HG03060 (cell line): ENCODE measurements around the gene CDC42EP4.
"Not testable (repeated sequence)": the region's sequence is repeated elsewhere in the genome, so short reads cannot be mapped to it uniquely, and the experiment has no call there.

Experiments used
- ATAC-seq: cut with Tn5 transposase; IDR thresholded peaks from one replicate; pipeline ENCODE4 v1.9.1; 2021; ENCODE audit warnings: low read depth, moderate number of reproducible peaks; ENCODE audit not compliant: unreplicated experiment

CDC42EP4 gene

DNA sequence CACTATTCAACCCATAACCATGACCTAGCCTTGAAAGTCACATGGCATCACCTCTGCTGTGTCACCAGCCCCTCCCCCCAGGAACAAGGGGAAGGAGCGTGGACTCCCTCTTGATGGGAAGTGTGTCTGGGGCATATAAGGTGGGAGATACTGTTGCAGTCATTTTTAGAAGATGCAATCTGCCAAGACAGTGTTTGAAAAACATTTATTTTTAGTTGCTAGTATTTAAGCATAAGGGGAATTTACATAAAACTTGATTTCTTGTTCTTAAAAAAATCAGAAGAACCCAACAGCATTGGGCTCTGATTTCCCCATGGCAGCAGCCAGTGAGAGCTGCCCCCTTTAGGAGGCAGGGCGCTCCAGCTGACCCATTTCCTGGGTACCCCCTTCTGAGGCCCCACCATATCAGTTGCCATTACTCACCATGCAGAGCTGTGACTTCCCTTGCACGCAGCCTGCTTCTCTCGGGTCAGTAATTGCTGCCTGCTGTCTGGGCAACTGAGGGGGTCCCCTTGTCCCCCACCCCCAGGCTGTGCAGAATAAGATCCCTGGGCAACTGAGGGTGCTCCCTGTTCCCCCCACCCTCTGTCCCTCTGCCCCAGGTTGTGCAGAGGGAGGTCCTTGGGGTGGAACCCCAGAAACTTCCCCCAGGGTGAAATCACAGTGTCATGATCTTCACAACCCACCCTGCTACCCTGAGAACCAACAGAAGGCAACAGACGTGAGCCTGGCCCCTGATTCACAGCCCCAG lies 11.8 kb upstream of the CDC42EP4 start:
- ATAC-seq = no peak

DNA sequence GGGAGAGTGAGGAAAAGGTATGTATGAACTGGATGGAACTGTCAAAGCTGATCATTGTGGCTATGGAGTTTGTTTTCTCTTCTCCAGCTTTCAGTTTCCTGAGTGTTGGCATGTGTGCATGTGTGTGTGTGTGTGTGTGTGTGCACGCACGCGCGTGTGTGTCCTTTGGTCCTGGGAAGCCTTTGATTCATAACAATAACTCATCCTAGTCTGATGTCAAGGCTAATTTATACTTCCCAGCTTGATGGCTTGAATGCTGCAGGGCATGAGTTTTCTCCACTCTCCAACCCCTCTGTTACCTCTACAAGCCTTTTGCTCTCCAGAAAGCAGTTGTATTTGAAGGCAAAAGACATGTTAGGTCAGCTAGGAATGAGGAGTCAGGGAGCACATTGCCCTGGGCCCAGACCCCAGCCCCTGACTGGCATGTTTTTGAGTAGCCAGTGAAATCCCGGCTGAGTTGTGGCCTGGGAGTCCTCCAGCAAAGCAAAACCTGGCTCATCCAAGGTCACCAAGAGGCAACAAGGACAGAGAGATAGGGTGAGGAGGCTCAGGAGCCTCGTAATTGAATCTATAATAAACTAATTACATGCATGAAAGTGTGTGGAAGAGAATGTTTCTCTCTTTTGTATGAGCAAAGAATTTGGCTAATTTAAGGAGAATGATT lies 8.9 kb upstream of the CDC42EP4 start:
- ATAC-seq = no peak

DNA sequence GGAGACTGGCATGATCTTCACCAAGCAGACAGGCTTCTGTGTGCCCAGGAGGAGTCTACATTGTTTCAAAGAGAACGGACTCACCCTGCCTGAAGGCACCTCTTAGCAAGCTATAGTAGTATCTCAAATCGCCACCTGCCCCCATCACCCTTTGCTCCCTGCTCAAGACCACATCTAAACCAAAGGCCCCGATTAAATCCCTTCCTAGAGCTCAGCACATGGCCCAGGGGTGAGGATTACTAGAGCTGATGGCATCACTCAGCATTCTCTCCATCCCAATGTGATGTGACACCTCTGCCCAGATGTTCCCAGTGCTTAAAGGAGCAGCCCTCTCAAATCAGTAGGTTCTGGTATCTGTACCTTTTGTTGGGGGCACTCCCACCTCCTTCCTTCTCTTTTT lies 8.0 kb upstream of the CDC42EP4 start:
- no peak for ATAC-seq

DNA sequence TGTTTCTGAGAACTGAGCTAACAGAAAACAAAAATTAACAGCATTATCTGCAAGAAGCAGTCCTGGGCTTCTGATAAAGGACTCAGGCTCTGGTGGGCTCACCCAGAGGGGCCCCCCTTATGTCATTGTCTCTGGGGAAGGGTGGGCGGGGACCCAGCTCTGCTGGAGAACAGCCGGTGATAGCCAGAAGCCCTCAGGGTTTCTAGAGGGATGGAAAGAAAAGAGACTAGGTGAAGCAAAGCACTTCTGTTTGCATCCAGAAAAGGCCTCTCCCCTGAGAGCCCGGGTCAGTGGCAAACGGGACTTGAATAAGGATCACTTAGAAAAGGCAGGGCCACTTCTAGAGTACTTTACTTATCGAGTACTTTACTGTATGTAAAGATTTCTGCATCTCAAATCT lies 7.0 kb upstream of the CDC42EP4 start:
- no peak for ATAC-seq

DNA sequence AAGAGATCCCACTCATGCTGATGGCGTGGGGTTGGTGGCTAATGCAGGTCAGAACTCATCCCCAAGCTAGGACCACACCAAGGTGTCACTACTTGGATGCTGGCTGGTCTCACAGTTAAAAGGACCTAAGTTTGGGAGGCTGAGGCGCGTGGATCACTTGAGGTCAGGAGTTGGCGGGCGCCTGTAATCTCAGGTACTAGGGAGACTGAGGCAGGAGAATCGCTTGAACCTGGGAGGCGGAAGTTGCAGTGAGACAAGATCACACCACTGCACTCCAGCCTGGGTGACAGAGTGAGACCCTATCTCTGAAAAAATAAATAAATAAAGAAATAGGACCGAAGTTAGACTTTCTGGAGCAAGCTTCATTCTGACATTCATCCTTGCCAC lies 6.6 kb upstream of the CDC42EP4 start:
- no peak for ATAC-seq

DNA sequence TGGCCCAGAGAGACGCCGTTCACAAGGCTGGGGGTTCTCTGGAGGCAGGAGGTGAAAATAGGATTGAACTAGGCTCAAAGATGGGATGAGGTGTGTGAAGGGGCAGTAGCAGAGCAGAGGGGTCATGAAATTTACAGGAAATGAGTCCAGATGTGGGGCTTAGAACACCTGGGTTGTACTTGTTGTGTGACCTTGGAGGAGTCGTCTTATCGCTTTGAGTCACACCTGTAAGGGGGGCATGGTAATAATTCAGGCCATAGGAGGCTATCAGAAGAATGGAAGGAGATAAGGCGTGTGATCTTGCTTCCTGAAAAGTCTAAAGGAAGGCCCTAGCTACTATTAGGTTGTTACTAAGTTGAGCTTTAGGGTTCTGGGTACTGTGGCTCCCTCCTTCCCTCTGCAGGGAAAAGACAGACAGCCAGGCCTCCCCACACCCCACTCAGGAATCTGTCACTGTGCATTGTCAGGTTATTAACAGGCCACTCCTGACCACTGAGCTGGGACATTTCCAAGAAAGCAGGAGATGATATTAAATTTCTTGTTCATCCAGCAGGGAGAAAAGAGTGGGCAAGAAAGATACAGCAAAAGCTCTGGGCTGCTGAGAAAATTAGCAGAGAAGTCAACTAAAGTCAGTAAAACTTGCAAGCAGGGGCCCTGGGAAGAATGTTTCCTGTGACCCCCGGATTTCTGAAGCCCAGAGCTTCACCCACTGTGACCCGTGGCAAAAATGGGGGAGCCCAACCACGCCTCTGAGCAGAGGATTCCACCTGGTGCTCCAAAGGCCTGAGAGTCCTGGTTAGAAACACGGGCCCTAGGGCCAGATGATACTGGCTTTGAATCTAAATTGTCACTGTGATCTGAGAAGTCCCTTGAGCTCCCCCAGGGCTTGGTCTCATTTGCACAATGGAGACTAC lies 6.0 kb upstream of the CDC42EP4 start:
- peak; percentile 12 for ATAC-seq

DNA sequence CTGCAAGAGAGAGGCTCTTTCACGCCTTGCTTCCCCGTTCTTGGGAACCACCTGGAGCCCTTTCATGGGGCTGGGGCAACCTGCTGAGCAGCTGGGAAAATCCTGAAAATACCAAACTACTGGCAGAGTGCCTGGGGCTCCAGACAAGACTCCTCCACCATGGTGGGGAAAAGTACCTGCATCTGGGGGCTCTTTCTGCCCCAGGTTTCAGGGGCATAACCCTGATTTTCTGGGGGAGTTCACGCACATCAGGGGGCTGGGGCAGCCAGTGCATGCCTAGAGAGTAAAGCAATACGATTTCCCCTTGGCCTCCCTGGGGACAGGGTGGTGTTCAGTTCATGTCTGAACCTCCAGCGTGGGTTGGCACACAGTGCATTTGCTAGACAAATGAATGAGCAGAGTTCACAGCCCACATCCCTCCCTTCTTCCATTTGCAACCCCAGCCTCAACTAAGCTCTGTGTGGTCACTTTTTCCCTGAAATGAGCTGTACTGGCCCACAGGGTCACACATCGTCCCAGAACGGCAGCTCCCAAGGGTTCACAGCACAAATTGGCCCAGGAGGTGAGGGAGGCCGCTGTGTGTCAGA lies 5.2 kb upstream of the CDC42EP4 start:
- peak; percentile 51 for ATAC-seq

DNA sequence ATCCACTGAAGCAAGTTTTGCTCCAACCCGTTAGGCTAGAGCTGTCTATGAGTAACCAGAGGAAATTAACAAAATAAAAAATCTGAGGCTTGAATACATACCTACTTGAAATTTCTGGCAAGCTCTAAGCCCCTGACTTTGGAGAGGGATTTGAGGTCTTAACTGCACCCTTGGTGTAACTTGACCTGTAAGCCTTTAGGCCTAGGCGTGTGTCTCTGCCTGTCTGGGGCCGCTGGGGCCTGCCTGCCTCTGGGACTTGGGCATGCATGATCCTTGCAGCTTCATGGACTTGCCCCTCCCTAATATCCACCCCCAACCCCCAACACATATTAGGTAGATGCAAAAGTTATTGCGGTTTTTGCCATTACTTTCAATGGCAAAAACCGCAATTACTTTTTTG lies 3.7 kb upstream of the CDC42EP4 start:
- no peak for ATAC-seq

DNA sequence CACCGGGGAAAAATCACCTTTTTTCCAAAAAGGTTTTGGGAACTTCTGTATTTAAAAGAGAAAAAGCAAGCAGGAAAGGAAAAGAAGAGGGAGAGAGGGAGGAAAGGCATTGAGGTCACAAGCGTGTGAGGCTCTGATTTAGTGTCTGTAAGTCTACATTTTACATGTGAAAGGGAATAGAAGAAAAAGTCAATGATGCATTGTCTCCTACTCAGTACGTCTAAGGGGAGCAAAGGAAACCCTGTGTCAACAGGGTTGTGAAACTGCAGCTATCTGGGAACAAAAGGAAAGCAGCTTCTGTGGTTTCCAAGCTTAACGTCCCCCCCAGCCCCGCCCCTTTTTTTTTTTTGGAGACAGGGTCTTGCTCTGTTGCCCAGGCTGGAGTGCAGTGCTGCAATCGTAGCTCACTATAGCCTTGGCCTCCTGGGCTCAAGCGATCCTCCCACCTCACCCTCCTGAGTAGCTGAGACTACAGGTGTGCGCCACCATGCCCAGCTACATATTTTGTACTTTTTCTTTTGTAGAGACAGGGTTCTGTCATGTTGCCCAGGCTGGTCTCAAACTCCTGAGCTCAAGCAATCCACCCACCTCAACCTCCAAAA lies 1.8 kb upstream of the CDC42EP4 start:
- no peak for ATAC-seq

DNA sequence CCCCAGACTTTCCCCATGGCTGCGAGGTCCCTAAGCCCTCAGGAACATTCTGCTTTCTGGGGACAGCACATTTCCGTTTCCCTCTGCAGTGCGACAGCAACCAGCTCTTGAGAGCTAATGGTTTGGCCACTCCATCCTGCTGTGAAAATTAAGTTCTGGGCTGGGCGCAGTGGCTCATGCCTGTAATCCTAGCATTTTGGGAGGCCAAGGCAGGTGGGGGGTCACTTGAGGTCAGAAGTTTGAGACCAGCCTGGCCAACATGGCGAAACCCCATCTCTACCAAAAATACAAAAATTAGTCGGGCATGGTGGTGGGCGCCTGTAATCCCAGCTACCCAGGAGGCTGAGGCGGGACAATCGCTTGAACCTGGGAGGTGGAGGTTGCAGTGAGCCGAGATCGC lies 1.1 kb upstream of the CDC42EP4 start:
- not testable (repeated sequence) for ATAC-seq

DNA sequence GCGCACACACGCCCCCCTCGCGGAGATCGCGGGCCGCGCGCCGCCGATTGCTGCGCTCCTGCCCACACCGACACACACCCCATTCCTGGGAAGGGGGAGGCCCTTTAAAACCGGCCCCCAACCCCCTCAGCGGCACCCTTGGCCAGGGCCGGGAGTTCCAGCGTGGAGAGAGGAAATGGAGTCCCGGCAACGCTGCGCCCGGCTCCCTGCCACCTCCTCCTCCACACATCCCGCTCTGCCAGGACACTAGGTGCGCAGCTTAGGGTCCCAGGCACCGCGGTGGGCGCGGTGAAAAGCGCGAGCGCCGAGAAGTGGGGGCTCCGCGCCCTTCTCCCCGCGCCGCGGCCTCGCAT lies 397 bp downstream of the CDC42EP4 start:
- no peak for ATAC-seq

DNA sequence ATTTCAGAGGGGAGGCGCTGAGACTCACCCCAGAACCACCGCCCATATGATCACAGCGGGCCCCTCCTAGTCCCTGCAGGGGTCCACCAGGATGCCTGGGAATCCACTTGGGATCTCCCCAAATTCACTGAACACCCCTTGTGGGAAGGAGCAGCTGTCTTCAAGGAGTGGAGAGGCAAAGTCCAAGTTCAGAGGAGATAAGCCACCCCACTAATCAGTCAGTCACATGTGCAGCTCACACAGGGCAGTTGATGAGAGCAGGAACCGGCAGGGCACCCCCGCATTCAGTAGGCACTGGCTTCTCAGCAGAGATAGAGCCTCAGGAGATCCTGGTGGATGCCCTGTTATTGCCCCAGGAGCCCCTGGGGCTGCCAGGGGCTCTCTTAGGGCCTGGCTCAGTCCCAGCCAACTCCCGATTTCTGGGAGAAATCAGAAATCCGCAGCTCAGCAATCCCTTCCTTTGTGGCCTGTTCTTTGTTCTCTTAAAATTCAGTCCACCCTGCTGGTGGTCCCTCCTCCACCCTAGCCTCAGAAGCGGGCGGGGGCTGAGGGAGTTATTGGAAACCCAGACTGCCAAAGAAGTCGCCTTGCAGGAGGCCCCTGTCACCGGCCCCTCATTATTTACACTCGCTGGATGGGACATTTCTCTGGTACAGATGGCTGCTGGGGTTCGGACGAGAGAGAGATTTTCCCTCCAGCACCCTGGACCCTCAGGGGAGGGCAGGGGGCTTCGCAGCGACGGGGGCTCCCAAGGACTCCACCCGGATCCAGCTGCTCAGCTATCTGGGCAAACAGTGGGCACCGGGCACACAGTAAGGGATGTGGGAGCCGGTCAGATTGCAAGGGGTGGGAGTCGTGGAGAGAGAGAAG lies 1.8 kb downstream of the CDC42EP4 start:
- ATAC-seq = no peak

DNA sequence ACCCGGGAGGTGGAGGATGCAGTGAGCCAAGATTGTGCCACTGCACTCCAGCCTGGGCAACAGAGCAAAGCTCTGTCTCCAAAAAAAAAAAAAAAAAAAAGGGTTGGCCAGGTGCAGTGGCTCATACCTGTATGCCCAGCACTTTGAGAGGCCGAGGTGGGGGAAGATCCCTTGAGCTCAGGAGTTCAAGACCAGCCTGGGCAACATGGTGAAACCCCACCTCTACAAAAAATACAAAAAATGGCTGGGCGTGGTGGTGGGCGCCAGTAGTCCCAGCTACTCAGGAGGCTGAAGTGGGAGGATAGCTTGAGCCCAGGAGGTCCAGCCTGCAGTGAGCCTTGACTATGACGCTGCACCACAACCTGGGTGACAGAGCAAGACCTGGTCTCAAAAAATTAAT lies 2.8 kb downstream of the CDC42EP4 start:
- not testable (repeated sequence) for ATAC-seq

DNA sequence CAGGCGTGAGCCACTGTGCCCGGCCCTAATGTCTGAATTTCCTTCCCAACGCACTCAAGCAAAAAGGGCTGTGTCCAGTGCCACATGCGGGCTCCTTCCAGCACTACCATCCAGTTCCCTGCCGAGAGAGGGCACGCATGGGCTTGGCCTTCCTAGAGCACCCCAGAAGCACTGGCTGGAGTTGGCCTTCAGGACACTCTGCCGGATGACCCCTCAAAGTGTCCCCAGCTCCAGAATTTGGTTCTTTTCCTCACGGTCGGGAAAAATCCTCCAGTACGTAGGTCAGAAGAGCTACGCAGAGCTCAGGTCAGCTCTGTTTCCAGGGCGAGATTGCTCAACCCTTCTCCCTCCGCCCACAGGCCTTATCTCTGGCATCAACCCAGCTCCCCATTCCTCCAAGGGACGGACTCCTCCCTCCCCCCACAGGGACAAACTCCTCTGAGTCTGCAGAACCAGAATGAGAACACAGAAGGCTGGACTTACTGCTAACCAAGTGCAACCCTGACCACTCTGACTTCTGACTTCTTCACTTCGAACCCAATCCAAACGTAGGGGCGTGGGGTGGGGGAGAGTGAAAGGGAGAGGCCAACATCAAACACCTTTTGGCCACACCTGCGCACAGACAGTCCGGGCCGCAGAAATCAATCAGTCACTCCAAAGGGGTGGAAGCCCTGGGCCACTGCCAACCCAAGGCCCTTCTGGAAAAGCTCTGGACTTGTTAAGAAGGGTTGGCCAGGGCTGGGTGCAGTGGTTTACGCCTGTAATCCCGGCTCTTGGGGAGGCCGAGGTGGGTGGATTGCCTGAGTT lies 3.6 kb downstream of the CDC42EP4 start:
- no peak for ATAC-seq

DNA sequence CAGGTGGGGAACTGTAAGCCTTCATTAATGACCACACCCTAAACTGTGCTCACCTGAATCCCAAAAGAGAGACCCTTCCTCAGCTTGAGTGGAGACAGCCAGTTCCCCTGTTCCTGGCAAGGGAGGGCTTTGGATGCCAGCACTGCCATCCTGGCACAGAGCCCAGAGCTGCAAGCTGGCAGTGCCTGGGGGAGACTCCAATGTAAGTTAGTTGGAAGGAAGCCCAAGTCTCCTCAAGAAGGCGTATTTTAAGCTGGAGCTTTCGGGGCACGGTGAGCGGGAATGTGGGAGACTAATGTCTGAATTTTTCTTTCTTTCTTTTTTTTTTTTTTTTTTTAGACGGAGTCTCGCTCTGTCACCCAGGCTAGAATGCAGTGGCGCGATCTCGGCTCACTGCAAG lies 4.7 kb downstream of the CDC42EP4 start:
- no peak for ATAC-seq

DNA sequence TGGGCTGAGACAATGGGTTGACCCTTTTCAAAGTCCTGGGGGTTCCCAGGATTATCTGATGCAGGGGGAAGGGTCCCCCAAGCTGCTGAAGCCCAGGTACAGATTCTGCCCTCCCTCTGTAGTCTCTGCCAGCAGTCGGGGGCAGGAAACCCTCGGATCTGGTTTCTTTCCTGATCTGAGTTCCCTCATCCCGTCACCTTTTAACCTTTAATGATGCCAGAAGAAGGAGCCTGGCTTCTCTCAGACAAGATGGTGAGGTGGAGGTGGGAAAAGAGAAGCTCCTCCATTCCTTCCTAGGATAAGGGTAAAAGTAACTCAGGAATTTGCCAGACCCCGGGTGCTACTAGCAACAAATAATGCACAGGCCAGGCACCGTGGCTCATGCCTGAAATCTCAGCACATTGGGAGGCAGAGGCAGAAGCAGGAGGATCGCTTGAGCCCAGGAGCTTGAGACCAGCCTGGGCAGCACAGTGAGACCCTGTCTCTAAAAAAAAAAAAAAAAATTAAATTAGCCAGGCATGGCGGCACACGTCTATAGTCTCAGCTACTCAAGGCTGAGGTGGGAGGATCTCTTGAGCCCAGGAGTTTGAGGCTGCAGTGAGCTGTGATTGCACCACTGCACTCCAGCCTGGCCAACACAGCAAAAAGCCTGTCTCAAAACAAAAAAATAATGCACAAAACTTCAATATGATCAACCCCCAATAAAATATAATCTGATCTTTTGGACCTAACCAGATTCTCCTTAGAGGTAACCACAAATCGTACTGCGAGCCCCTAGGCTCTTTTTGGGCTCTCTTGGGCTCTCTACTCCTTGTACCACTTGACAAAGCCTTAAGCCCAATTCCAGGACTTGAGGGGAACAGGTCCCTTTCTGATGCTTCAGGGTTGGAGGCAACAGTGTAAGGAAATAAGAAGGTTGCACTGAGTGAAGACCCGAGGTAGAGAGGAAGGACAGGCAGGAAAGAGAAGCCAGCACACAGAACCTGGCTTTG lies 5.7 kb downstream of the CDC42EP4 start:
- no peak for ATAC-seq

DNA sequence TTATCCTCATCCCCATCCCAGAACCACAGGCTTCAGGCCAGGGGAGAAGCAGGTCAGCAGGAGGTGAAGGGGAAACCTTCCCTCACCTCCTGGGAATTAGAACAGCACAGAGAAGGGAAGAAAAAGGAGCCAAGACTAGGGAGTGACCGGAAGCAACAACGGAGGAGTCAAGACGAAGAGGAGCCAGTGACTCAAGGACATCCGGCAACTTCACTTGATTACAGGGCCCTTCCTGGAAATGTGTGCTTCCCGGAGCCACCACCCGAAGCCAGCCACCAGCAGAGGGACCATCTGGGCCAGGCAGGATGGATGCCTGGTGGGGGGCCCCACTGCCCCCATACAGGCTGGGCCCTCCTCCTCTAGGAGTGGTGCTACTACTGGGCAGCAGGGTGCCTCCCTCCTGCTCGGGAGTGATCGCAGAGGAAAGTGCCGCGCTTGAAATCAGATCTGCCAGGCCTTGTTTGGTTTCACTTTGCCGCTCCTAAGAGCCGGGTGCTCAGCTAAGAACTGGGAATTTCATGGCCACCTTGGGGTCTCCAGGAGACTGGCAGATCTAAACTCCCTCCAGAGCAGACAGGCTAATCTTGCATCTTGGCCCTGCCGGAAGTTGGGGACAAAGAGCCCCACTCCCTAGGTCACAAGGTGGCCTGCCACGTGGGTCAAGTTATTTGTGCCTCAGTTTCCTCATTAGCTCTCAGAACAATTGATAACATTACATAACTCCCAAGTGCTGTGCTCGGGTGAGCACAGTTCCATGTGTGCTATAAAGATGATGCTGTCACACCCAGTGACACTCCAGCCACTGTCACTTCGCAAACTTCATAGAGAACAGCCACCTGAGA lies 6.6 kb downstream of the CDC42EP4 start:
- no peak for ATAC-seq
